ENCODE measurements around the gene KLHDC7B.

The KLHDC7B gene

DNA sequence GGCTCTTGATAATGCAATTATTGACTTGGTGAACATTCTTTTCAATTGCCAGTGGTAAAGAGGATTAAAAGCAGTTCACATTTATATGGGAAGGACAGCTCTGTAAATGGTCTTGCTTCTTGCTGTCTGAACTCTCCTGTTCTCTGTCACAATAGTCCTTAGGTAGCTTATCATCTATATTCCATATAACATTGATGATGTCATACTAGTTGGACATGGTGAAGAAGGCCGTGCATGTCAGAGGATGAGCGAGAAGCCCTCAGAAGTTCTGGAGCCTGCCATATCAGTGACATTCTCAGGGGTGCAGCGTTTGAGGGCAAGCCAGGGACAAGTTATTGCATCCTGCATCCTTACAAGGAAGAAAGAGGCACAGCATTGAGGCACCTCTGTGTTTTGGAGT, 39.5 kb downstream of the KLHDC7B start:
- no peak for DNase-seq (ENCODE audit: low read depth in 1 of 2, low spot score in 1 of 2)

DNA sequence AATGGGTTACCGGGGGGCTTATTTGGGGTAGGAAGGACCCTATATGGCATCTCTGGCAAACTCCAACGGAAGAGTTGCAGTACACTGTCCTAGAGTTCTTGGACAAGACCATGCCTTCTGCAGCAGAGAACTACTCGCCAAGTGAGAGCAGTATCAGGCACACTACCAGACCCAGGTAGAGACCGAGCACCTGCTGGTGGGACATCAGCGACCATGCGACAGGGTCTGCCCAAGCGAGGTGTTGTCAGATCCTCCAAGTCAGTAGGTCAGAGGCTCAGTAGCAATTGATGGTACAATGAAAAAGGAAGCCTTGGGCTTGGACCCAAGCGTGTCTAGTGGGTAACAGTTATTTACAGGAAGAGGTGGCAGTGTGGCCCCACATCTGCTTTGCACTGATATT, 40.1 kb downstream of the KLHDC7B start:
- no peak for DNase-seq (ENCODE audit: low read depth in 1 of 2, low spot score in 1 of 2)

DNA sequence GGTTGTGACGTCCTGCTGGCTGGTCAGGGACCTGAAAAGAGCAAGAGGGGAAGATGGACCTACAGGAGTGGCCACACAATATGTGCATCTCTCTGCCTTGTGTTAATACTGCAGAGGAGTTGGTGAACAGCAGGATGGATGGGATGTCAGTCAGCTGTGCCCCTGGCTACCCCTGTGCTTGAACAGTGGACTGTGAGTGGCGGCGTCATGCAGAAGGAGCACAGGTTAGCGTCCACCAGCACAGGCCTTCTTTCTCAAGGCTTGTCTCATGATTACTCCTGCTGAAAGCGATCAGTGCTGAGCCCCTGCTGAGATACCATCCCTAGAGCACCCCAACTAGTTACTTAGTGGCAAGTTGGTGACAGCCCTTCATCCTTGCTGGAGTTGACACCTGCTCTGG, 40.7 kb downstream of the KLHDC7B start:
- no peak for DNase-seq (ENCODE audit: low read depth in 1 of 2, low spot score in 1 of 2)

DNA sequence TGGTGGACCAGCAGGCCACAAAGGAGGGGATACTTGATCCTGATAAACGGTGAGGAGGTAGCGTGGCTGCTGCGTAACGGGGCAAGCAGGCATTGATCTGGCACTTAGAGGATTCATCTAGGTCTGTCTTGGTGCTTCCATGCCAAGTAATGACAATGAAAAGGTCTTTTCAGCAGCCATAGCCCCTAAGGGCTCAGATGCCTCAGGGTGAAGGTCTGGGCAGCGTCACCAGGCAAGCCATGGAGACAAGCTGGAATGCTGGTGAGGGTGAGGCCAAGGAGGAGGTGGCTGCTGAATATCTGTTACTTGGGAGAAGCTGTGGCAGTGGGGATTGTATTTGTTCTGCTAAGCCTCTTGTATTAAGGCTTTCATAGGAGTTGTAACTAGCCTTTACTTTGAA, 41.7 kb downstream of the KLHDC7B start:
- DNase-seq (ENCODE audit: low read depth in 1 of 2, low spot score in 1 of 2): no peak

- DNase-seq (ENCODE audit: low read depth in 1 of 2, low spot score in 1 of 2): no peak
Observed at GRCh38 chr22:50595189-50595588, 49.5 kb downstream of the KLHDC7B start.

- no peak for DNase-seq (ENCODE audit: low read depth in 1 of 2, low spot score in 1 of 2)
Observed at GRCh38 chr22:50597097-50597496, 51.4 kb downstream of the KLHDC7B start.

DNA sequence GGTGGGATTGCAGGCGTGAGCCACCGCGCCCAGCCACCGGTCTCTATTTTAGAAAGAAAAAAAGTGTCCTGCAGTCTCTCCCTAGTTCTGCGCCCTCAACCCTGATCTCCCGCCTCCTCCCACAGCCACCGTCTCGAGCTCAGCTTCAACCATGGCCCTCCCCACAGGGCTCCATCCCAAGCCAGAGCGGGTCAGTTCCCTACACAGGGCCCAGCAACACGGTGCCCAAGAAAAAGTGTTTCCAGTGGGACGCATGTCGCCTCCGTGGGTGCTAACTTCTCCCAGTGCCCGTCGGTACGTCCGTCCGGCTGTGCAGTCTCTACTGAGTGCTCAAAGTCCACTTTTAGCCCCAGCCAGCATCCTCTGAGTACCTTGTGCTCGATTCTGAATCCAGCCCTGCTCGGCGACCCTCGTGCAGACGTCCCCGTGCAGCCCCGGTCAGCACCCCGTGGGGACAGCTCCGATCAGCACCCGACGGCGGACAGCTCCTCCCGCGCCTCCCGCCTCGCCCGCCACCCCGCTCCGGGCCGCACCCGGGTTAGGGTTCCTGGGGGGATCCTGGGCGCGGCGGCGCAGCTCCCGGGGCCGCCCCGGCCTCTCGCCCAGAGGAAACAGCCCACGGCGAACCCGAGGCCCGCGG, 54.2 kb downstream of the KLHDC7B start:
- peak in 1 of 2 donors; percentile 44 for DNase-seq (ENCODE audit: low read depth in 1 of 2, low spot score in 1 of 2)

DNA sequence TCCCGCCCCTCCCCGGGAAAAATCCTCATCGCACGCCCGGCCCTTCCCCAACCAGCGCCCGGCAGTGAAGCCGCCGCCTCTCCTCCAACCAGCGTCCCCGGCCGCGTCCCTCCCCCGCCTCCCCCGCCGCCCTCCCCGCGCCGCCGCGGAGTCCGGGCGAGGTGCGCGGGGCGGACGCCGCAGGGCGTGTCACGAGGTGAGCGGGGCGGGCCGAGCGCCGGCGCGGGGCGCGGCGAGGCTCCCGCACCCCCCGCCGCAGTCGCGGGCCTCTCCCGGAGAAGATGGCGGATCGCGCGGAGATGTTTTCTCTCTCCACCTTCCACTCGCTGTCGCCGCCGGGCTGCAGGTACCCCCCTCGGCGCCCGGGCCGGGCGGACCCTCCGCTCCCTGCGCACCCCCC, 54.8 kb downstream of the KLHDC7B start, which contains the start of gene MAPK8IP2:
MAPK8IP2 (plus strand) TSS at position 256 of the 400 bp plus-strand sequence; CDS start at position 282, 26 bp downstream.
- DNase-seq (ENCODE audit: low read depth in 1 of 2, low spot score in 1 of 2): no peak

Measured in activated T-helper 1 cell treated with anti-CD3 and anti-CD28 coated beads, Interleukin-2, amount 50 U/mL, for 16 hours (primary cell).